Measurements from ENCODE around the gene ABCC8.

- TF ChIP-seq POLR2AphosphoS5 (IDR thresholded peaks at IDR 0.05) (no peak), CTCF (IDR thresholded peaks at IDR 0.05) (no peak)
Observed at GRCh38 chr11:17508791-17509190, 32.1 kb upstream of the ABCC8 start.

All from transverse colon (tissue), 4 donors.